Rectal smooth muscle tissue (tissue), 1 donor: ENCODE data around the gene FSTL3.
"Not testable (repeated sequence)": the region's sequence is repeated elsewhere in the genome, so short reads cannot be mapped to it uniquely, and the experiment has no call there.

Experiments
- H3K27ac ChIP-seq: one replicate; pipeline ENCODE4 v1.7.0; 2013; ENCODE audit warnings: low read depth, low read length, inconsistent platforms
- H3K27me3 ChIP-seq: one replicate; pipeline ENCODE4 v1.7.0; 2013; ENCODE audit warnings: low read length; ENCODE audit not compliant: control insufficient read depth, insufficient read depth
- H3K36me3 ChIP-seq: one replicate; pipeline ENCODE4 v1.7.0; 2013; ENCODE audit warnings: low read length; ENCODE audit not compliant: control insufficient read depth, insufficient read depth
- H3K4me1 ChIP-seq: one replicate; pipeline ENCODE4 v1.7.0; 2013; ENCODE audit warnings: low read length; ENCODE audit not compliant: control insufficient read depth, insufficient read depth
- H3K4me3 ChIP-seq: one replicate; pipeline ENCODE4 v1.7.0; 2013; ENCODE audit warnings: low read length
- H3K9ac ChIP-seq: one replicate; pipeline ENCODE4 v1.7.0; 2013; ENCODE audit warnings: low read length

FSTL3 gene

DNA sequence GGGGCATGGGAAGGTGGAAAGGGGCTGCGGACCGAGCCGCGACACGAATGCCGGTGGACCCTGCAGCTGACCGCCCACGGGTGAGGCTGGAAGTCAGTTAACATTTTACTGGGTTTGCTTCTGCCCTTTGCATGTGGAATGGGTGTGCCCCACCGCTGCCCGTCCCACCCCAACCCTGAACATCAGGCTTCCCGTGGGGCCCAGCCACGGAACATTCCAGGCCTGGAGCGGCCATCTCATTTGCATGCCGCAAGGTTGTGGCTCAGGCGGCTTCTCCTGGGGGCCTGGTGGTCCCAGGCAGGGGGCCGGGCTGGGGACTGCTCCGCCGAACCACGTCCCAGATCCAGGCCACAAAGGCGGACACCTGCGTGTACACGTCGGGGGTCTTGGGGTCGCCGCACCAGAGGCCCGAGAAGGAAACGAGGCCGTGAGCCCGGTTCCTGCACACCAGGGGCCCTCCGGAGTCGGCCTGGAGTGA lies 9.3 kb downstream of the FSTL3 start:
- no peak overlapping the region for H3K27ac ChIP-seq
- H3K4me3 ChIP-seq, result no peak overlapping the region
- no peaks in the 10 kb centered on the region for H3K4me1 ChIP-seq
- H3K27me3 ChIP-seq, result no peaks in the 10 kb centered on the region
- H3K9ac ChIP-seq, result no peak overlapping the region
- no peaks in the 10 kb centered on the region for H3K36me3 ChIP-seq

GRCh38 chr19:686589-687297 lies 10.6 kb downstream of the FSTL3 start:
- Histone ChIP-seq H3K4me1 (no peaks in the 10 kb centered on the region), H3K27ac (no peak overlapping the region), H3K4me3 (no peak overlapping the region), H3K9ac (no peak overlapping the region), H3K36me3 (no peaks in the 10 kb centered on the region), H3K27me3 (no peaks in the 10 kb centered on the region)

- no peak overlapping the region for H3K4me3 ChIP-seq
- H3K9ac ChIP-seq, result no peak overlapping the region
- no peaks in the 10 kb centered on the region for H3K27me3 ChIP-seq
- H3K36me3 ChIP-seq, result no peaks in the 10 kb centered on the region
- H3K4me1 ChIP-seq, result no peaks in the 10 kb centered on the region
- no peak overlapping the region for H3K27ac ChIP-seq
Observed at GRCh38 chr19:687569-688166, 11.5 kb downstream of the FSTL3 start.

- Histone ChIP-seq H3K4me1 (no peaks in the 10 kb centered on the region), H3K9ac (no peak overlapping the region), H3K27ac (no peak overlapping the region), H3K4me3 (no peak overlapping the region), H3K27me3 (no peaks in the 10 kb centered on the region), H3K36me3 (no peaks in the 10 kb centered on the region)
Observed at GRCh38 chr19:688214-688613, 12.0 kb downstream of the FSTL3 start.

DNA sequence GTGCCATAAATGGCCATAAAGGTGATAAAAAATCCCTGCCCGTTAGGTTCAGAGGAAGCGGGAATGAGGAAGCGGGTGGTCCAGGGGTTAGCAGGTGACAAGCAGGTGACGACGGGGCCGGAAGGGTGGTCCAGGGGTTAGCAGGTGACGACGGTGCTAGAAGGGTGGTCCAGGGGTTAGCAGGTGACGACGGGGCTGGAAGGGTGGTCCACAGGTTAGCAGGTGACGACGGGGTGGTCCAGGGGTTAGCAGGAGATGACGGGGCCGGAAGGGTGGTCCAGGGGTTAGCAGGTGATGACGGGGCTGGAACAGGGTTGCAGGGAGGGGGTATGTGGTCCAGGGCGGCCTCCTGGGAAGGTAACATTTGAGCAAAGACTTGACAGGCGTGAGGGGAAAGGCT lies 12.8 kb downstream of the FSTL3 start:
- Histone ChIP-seq H3K27ac (no peak overlapping the region), H3K9ac (no peak overlapping the region), H3K4me3 (no peak overlapping the region), H3K36me3 (no peaks in the 10 kb centered on the region), H3K27me3 (no peaks in the 10 kb centered on the region), H3K4me1 (no peaks in the 10 kb centered on the region)

GRCh38 chr19:690203-690602 lies 14.0 kb downstream of the FSTL3 start:
- H3K27me3 ChIP-seq, result no peaks in the 10 kb centered on the region
- H3K36me3 ChIP-seq, result no peaks in the 10 kb centered on the region
- H3K9ac ChIP-seq, result no peak overlapping the region
- H3K4me3 ChIP-seq, result no peak overlapping the region
- H3K4me1 ChIP-seq, result no peaks in the 10 kb centered on the region
- no peak overlapping the region for H3K27ac ChIP-seq

GRCh38 chr19:694481-695351 lies 18.5 kb downstream of the FSTL3 start:
- H3K27me3 ChIP-seq, result peaks cover 4% of the 10 kb centered on the region
- no peaks in the 10 kb centered on the region for H3K36me3 ChIP-seq
- H3K4me1 ChIP-seq, result no peaks in the 10 kb centered on the region
- no peak overlapping the region for H3K27ac ChIP-seq
- H3K4me3 ChIP-seq, result no peak overlapping the region
- no peak overlapping the region for H3K9ac ChIP-seq

GRCh38 chr19:695352-695949 lies 19.3 kb downstream of the FSTL3 start, which contains the start of gene PRSS57:
Gene PRSS57, minus strand, starts transcription at chr19:695452. Its CDS starts 22 bp downstream, at chr19:695430.
- Histone ChIP-seq H3K36me3 (no peaks in the 10 kb centered on the region), H3K4me3 (no peak within 1 kb of the TSS), H3K27me3 (peaks cover 4% of the 10 kb centered on the region), H3K9ac (no peak within 1 kb of the TSS), H3K27ac (no peak within 1 kb of the TSS), H3K4me1 (no peaks in the 10 kb centered on the region)

GRCh38 chr19:698529-698928 lies 22.3 kb downstream of the FSTL3 start:
- not testable (repeated sequence) for H3K27me3 ChIP-seq

GRCh38 chr19:699885-700284 lies 23.7 kb downstream of the FSTL3 start:
- not testable (repeated sequence) for H3K36me3 ChIP-seq, H3K4me3 ChIP-seq, H3K9ac ChIP-seq, H3K4me1 ChIP-seq, H3K27me3 ChIP-seq, H3K27ac ChIP-seq

More at GRCh38 chr19:698529-698928, 22.3 kb downstream of the FSTL3 start:
- H3K36me3 ChIP-seq, H3K4me3 ChIP-seq, H3K27ac ChIP-seq, H3K9ac ChIP-seq, H3K4me1 ChIP-seq: not testable (repeated sequence)

DNA sequence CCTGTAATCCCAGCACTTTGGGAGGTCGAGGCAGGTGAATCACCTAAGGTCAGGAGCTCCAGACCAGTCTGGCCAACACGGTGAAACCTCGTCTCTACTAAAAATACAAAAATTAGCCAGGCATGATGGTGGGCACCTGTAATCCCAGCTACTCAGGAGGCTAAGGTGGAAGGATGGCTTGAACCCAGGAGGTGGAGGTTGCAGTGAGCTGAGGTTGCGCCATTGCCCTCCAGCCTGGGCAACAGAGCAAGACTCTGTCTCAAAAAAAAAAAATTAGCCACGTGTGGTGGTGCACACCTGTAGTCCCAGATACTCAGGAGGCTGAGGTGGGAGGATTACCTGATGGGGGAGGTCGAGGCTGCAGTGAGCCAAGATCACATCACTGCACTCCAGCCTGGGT lies 26.7 kb downstream of the FSTL3 start:
- not testable (repeated sequence) for H3K27ac ChIP-seq, H3K4me3 ChIP-seq, H3K36me3 ChIP-seq, H3K27me3 ChIP-seq, H3K4me1 ChIP-seq, H3K9ac ChIP-seq

- H3K4me3 ChIP-seq, result no peak overlapping the region
- no peak overlapping the region for H3K27ac ChIP-seq
- no peaks in the 10 kb centered on the region for H3K36me3 ChIP-seq
- peaks cover 9% of the 10 kb centered on the region for H3K27me3 ChIP-seq
- H3K9ac ChIP-seq, result no peak overlapping the region
- peaks cover 3% of the 10 kb centered on the region for H3K4me1 ChIP-seq
Observed at GRCh38 chr19:703329-703650, 27.1 kb downstream of the FSTL3 start.
